WTC11 (cell line): ENCODE results near the gene OR6N2. TPM values are rescaled to one million over a fixed set of nuclear protein-coding genes. Genes with fewer than 3 reads are reported as not detected.

Experiments
- ATAC-seq: fragments of 200-7000 bp; cut with Tn5 transposase; 2 replicates; pipeline ENCODE4 v1.10.0; 2021; ENCODE audit warnings: mild to moderate bottlenecking, moderate library complexity
- CTCF ChIA-PET: fragments of 300-600 bp; sonication (Branson Sonifier 250); formaldehyde crosslinking; loops from one replicate; lab custom pipeline; 2021; ENCODE audit warnings: antibody characterized with exemption; lab: Charles Lee
- POLR2A ChIA-PET: fragments of 350-600 bp; sonication (Branson Sonifier 250); formaldehyde crosslinking; loops from one replicate; lab custom pipeline; 2021; ENCODE audit warnings: antibody characterized with exemption; lab: Charles Lee
- DNase-seq: peaks from one replicate; pipeline ENCODE4 v3.0.0; 2021; ENCODE audit warnings: low spot score
- H3K27ac Mint-ChIP-seq: 2 replicates; pipeline ENCODE4 v1.8.0; 2021; ENCODE audit warnings: mixed read lengths
- H3K27me3 Mint-ChIP-seq: 2 replicates; pipeline ENCODE4 v1.8.0; 2021; ENCODE audit warnings: low read depth, mild to moderate bottlenecking, moderate library complexity, mixed read lengths
- H3K36me3 Mint-ChIP-seq: 2 replicates; pipeline ENCODE4 v1.8.0; 2021; ENCODE audit warnings: mixed read lengths
- H3K4me1 Mint-ChIP-seq: 2 replicates; pipeline ENCODE4 v1.8.0; 2022; ENCODE audit warnings: mixed read lengths
- H3K4me3 Mint-ChIP-seq: 2 replicates; pipeline ENCODE4 v1.8.0; 2021; ENCODE audit warnings: mild to moderate bottlenecking, moderate library complexity, mixed read lengths
- H3K9me3 Mint-ChIP-seq: 2 replicates; pipeline ENCODE4 v1.8.0; 2021; ENCODE audit warnings: mixed read lengths
- ESRRA ChIP-seq: sonication (generic); formaldehyde crosslinking; IDR thresholded peaks from 2 replicates; pipeline ENCODE4 v1.8.1; 2022; ENCODE audit warnings: mild to moderate bottlenecking, missing genetic modification reagents, borderline replicate concordance
- JUN ChIP-seq: sonication (generic); formaldehyde crosslinking; IDR thresholded peaks from 2 replicates; pipeline ENCODE4 v1.8.0; 2023; ENCODE audit warnings: mild to moderate bottlenecking, missing genetic modification reagents
- TP53 ChIP-seq: sonication (generic); formaldehyde crosslinking; IDR thresholded peaks from 2 replicates; pipeline ENCODE4 v1.8.1; 2023; ENCODE audit warnings: mild to moderate bottlenecking, missing genetic modification reagents
- ZNF219 ChIP-seq: sonication (generic); formaldehyde crosslinking; IDR thresholded peaks from 2 replicates; pipeline ENCODE4 v1.8.0; 2023; ENCODE audit warnings: missing genetic modification reagents, mild to moderate bottlenecking, borderline replicate concordance
- ZNF232 ChIP-seq: sonication (generic); formaldehyde crosslinking; IDR thresholded peaks from 2 replicates; pipeline ENCODE4 v1.8.0; 2022; ENCODE audit warnings: mild to moderate bottlenecking, missing genetic modification reagents
- total RNA-seq: library from RNA; stranded (reverse); gene quantifications from 3 replicates; pipeline ENCODE4 v1.2.3, GENCODE V29; 2021
- TF ChIP-seq, protein P1 (sequence below): sonication (generic); formaldehyde crosslinking; IDR thresholded peaks from 2 replicates; pipeline ENCODE4 v1.8.0; 2022; ENCODE audit warnings: mild to moderate bottlenecking, missing genetic modification reagents
- TF ChIP-seq, protein P2 (sequence below): fragments of 250-450 bp; sonication (Bioruptor Pico); IDR thresholded peaks from 2 replicates; pipeline ENCODE4 v1.8.0; 2021; ENCODE audit warnings: mild to moderate bottlenecking
- TF ChIP-seq, protein P3 (sequence below): fragments of 250-450 bp; sonication (Bioruptor Pico); IDR thresholded peaks from 2 replicates; pipeline ENCODE4 v2.1.2; 2022; ENCODE audit warnings: mild to moderate bottlenecking, moderate library complexity
- TF ChIP-seq, protein P4 (sequence below): sonication (generic); formaldehyde crosslinking; IDR thresholded peaks from 2 replicates; pipeline ENCODE4 v1.8.1; 2022; ENCODE audit warnings: mild to moderate bottlenecking, missing genetic modification reagents, moderate library complexity, borderline replicate concordance
- TF ChIP-seq, protein P5 (sequence below): sonication (generic); formaldehyde crosslinking; IDR thresholded peaks from 2 replicates; pipeline ENCODE4 v1.8.1; 2023; ENCODE audit warnings: mild to moderate bottlenecking, missing genetic modification reagents
- TF ChIP-seq, protein P6 (sequence below): sonication (generic); formaldehyde crosslinking; IDR thresholded peaks from 2 replicates; pipeline ENCODE4 v1.8.1; 2023; ENCODE audit warnings: mild to moderate bottlenecking, missing genetic modification reagents

The OR6N2 gene
- total RNA-seq, 1 experiment from 2014 or later, result not detected

DNA sequence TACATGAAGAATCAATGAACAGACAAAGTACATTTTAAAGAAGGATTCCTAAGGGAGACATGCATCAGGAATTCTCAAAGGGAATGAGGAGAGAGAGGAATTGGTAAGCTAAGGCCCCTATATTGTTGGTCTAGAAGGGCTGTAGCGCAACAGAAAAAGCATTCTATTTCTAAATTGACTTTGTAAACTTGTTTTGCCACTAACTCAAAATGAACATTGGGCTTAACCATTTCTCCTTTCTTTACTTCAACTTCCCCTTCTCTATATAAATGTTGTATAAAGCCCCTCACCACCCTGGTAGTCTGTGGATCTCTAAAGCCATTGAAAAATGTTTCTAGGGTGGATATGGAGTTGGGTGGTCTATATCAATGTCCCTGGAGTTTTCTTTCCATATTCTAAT is 20.4 kb upstream of the OR6N2 start:
- H3K4me3 Mint-ChIP-seq, result no peak overlapping the region
- ATAC-seq (no peak), DNase-seq (no peak)
- H3K9me3 Mint-ChIP-seq, result no peaks in the 10 kb centered on the region
- H3K27me3 Mint-ChIP-seq, result no peaks in the 10 kb centered on the region; the same call in 1 of the 2 replicates
- H3K27ac Mint-ChIP-seq, result no peak overlapping the region
- H3K36me3 Mint-ChIP-seq, result no peaks in the 10 kb centered on the region
- ChIA-PET CTCF (no interaction called here), POLR2A (no interaction called here)
- H3K4me1 Mint-ChIP-seq, result peaks cover 4% of the 10 kb centered on the region
- TF ChIP-seq JUN (CRISPR knock-in tag), result no peak
- TF ChIP-seq ESRRA (CRISPR knock-in tag), result no peak
- TF ChIP-seq, protein P1, sequence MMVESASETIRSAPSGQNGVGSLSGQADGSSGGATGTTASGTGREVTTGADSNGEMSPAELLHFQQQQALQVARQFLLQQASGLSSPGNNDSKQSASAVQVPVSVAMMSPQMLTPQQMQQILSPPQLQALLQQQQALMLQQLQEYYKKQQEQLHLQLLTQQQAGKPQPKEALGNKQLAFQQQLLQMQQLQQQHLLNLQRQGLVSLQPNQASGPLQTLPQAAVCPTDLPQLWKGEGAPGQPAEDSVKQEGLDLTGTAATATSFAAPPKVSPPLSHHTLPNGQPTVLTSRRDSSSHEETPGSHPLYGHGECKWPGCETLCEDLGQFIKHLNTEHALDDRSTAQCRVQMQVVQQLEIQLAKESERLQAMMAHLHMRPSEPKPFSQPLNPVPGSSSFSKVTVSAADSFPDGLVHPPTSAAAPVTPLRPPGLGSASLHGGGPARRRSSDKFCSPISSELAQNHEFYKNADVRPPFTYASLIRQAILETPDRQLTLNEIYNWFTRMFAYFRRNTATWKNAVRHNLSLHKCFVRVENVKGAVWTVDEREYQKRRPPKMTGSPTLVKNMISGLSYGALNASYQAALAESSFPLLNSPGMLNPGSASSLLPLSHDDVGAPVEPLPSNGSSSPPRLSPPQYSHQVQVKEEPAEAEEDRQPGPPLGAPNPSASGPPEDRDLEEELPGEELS, result no peak
- TF ChIP-seq, protein P2, sequence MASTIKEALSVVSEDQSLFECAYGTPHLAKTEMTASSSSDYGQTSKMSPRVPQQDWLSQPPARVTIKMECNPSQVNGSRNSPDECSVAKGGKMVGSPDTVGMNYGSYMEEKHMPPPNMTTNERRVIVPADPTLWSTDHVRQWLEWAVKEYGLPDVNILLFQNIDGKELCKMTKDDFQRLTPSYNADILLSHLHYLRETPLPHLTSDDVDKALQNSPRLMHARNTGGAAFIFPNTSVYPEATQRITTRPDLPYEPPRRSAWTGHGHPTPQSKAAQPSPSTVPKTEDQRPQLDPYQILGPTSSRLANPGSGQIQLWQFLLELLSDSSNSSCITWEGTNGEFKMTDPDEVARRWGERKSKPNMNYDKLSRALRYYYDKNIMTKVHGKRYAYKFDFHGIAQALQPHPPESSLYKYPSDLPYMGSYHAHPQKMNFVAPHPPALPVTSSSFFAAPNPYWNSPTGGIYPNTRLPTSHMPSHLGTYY (CRISPR knock-in tag), result no peak
- TF ChIP-seq, protein P3, sequence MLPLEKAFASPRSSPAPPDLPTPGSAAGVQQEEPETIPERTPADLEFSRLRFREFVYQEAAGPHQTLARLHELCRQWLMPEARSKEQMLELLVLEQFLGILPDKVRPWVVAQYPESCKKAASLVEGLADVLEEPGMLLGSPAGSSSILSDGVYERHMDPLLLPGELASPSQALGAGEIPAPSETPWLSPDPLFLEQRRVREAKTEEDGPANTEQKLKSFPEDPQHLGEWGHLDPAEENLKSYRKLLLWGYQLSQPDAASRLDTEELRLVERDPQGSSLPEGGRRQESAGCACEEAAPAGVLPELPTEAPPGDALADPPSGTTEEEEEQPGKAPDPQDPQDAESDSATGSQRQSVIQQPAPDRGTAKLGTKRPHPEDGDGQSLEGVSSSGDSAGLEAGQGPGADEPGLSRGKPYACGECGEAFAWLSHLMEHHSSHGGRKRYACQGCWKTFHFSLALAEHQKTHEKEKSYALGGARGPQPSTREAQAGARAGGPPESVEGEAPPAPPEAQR (CRISPR knock-in tag), result no peak
- TF ChIP-seq, protein P4, sequence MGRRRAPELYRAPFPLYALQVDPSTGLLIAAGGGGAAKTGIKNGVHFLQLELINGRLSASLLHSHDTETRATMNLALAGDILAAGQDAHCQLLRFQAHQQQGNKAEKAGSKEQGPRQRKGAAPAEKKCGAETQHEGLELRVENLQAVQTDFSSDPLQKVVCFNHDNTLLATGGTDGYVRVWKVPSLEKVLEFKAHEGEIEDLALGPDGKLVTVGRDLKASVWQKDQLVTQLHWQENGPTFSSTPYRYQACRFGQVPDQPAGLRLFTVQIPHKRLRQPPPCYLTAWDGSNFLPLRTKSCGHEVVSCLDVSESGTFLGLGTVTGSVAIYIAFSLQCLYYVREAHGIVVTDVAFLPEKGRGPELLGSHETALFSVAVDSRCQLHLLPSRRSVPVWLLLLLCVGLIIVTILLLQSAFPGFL (CRISPR knock-in tag), result no peak

DNA sequence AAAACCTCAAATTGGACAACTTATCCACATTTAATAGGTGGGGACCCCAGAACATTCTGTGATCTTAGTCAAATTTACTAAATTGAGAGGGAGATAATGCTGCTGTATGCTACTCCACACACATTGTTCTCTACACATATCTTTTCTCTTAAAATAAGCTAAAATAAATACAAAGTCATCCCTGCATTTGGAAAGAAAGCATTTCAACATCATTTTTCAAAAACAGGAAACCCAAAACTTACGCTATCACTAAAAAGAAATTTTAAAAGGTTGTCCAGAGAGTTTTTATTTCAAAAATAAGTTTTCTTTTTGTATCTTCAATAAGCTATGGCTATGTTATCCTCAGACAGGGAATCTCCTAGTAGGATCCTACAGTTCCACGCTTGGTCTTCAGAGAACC is 19.5 kb upstream of the OR6N2 start:
- ATAC-seq (no peak), DNase-seq (no peak)
- Mint-ChIP-seq H3K27ac (no peak overlapping the region), H3K9me3 (no peaks in the 10 kb centered on the region), H3K27me3 (no peaks in the 10 kb centered on the region; the same call in 1 of the 2 replicates), H3K4me1 (peaks cover 4% of the 10 kb centered on the region), H3K36me3 (no peaks in the 10 kb centered on the region)
- TF ChIP-seq ZNF232 (CRISPR knock-in tag) (no peak), ZNF219 (CRISPR knock-in tag) (no peak)
- TF ChIP-seq, protein P5, sequence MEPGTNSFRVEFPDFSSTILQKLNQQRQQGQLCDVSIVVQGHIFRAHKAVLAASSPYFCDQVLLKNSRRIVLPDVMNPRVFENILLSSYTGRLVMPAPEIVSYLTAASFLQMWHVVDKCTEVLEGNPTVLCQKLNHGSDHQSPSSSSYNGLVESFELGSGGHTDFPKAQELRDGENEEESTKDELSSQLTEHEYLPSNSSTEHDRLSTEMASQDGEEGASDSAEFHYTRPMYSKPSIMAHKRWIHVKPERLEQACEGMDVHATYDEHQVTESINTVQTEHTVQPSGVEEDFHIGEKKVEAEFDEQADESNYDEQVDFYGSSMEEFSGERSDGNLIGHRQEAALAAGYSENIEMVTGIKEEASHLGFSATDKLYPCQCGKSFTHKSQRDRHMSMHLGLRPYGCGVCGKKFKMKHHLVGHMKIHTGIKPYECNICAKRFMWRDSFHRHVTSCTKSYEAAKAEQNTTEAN, result no peak
- TF ChIP-seq, protein P3 (CRISPR knock-in tag), result no peak
- TF ChIP-seq, protein P6, sequence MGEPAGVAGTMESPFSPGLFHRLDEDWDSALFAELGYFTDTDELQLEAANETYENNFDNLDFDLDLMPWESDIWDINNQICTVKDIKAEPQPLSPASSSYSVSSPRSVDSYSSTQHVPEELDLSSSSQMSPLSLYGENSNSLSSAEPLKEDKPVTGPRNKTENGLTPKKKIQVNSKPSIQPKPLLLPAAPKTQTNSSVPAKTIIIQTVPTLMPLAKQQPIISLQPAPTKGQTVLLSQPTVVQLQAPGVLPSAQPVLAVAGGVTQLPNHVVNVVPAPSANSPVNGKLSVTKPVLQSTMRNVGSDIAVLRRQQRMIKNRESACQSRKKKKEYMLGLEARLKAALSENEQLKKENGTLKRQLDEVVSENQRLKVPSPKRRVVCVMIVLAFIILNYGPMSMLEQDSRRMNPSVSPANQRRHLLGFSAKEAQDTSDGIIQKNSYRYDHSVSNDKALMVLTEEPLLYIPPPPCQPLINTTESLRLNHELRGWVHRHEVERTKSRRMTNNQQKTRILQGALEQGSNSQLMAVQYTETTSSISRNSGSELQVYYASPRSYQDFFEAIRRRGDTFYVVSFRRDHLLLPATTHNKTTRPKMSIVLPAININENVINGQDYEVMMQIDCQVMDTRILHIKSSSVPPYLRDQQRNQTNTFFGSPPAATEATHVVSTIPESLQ, result no peak
- TF ChIP-seq, all 79 proteins: peak for 0
- no peak overlapping the region for H3K4me3 Mint-ChIP-seq
- POLR2A ChIA-PET, result no interaction called here
- CTCF ChIA-PET, result no interaction called here

DNA sequence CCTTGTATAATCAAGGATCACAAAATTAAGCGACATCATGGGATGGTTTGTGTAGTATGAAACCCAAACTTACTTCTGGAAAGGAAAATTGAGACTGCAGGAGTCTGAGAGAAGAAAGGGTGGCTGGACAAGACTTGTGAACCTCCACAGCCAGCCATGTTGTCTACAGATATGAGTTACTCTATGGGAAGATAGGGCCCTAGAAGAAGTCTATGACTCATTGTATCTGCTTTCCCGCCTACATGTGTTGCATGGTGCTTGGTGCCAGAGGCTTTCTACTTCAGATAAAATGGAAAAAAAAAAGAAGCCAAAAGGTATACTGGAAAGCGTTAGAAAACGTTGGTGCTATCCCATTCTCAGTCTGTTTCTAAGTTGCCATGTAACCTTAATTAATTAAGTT is 18.7 kb upstream of the OR6N2 start:
- Mint-ChIP-seq H3K4me3 (no peak overlapping the region), H3K9me3 (no peaks in the 10 kb centered on the region), H3K36me3 (no peaks in the 10 kb centered on the region), H3K27me3 (no peaks in the 10 kb centered on the region; the same call in 1 of the 2 replicates), H3K27ac (no peak overlapping the region), H3K4me1 (peaks cover 4% of the 10 kb centered on the region)
- ATAC-seq (no peak), DNase-seq (no peak)
- POLR2A ChIA-PET, result no interaction called here
- no peak for TF ChIP-seq TP53 (CRISPR knock-in tag)
- CTCF ChIA-PET, result no interaction called here
